Right ventricle myocardium inferior (tissue), 1 donor: Measurements from ENCODE around the gene DIP2C. TPM values are rescaled to one million over a fixed set of nuclear protein-coding genes. Genes with fewer than 3 reads are reported as not detected.

Experiments
- ATAC-seq: fragments of 200-7000 bp; cut with Tn5 transposase; one replicate; pipeline ENCODE4 v1.9.1; 2020; ENCODE audit warnings: mild to moderate bottlenecking, moderate library complexity
- DNase-seq: peaks from one replicate; pipeline ENCODE4 v3.0.0; 2021; ENCODE audit errors: missing footprints
- intact Hi-C: fragments of 100-400 bp; cut with DNase I; formaldehyde crosslinking; loops from one replicate; pipeline ENCODE4 v1.11.0; 2022
- total RNA-seq: library from RNA; stranded (reverse); fragmentation: NEBNext Ultra II Directional; extraction: Animal tissue kit (Norgen Biotek cat#: 25700); gene quantifications from one replicate; pipeline ENCODE4 v1.2.1, GENCODE V29; 2021
- donor health status: DM: no; HTN: yes; CAD: no; lungs with severe emphysema.

DIP2C gene
- total RNA-seq, 1 donor from 2014 or later = 28.3 TPM

- intact Hi-C loops = no loop called here
- no peak for ATAC-seq
- DNase-seq = no peak
These were observed 344.8 kb downstream of the DIP2C start for GRCh38 chr10:344582-345200.

- no peak for DNase-seq
- no peak for ATAC-seq
- intact Hi-C loops = no loop called here
These were observed 345.9 kb downstream of the DIP2C start for GRCh38 chr10:343231-344220.

GRCh38 chr10:341081-341740, 348.3 kb downstream of the DIP2C start:
- no peak for DNase-seq
- intact Hi-C loops = no loop called here
- ATAC-seq = no peak

GRCh38 chr10:340646-341045, 348.8 kb downstream of the DIP2C start:
- intact Hi-C loops = no loop called here
- no peak for ATAC-seq
- DNase-seq = no peak

GRCh38 chr10:339038-339391, 350.5 kb downstream of the DIP2C start:
- intact Hi-C loops = no loop called here
- ATAC-seq = no peak
- DNase-seq = no peak

GRCh38 chr10:338171-339037, 351.1 kb downstream of the DIP2C start:
- intact Hi-C loops = no loop called here
- no peak for DNase-seq
- ATAC-seq = no peak

- intact Hi-C loops = no loop called here
- DNase-seq (no peak), ATAC-seq (no peak)
These were observed 353.2 kb downstream of the DIP2C start for GRCh38 chr10:336247-336646.

- no peak for DNase-seq
- no peak for ATAC-seq
- intact Hi-C loops = no loop called here
These were observed 354.2 kb downstream of the DIP2C start for GRCh38 chr10:335151-335800.

- DNase-seq = no peak
- intact Hi-C loops = no loop called here
- no peak for ATAC-seq
These were observed 358.3 kb downstream of the DIP2C start for GRCh38 chr10:331186-331585.

GRCh38 chr10:329361-330099, 359.9 kb downstream of the DIP2C start:
- ATAC-seq = peak; percentile 93
- intact Hi-C loops = no loop called here
- peak; percentile 84 for DNase-seq

GRCh38 chr10:327889-328852, 361.3 kb downstream of the DIP2C start:
- no peak for ATAC-seq
- intact Hi-C loops = no loop called here
- DNase-seq = no peak

GRCh38 chr10:326894-327635, 362.4 kb downstream of the DIP2C start:
- intact Hi-C loops = no loop called here
- no peak for ATAC-seq
- no peak for DNase-seq

GRCh38 chr10:326350-326749, 363.1 kb downstream of the DIP2C start:
- no peak for DNase-seq
- intact Hi-C loops = no loop called here
- ATAC-seq = no peak

GRCh38 chr10:325282-325681, 364.2 kb downstream of the DIP2C start:
- DNase-seq = no peak
- intact Hi-C loops = no loop called here
- ATAC-seq = no peak

- ATAC-seq (no peak), DNase-seq (no peak)
- intact Hi-C loops = no loop called here
These were observed 364.9 kb downstream of the DIP2C start for GRCh38 chr10:324593-324992.
